Ecto neural progenitor cell (in vitro differentiated cells): Measurements from ENCODE around the gene TP53TG3B.
"Not testable (repeated sequence)": the region's sequence is repeated elsewhere in the genome, so short reads cannot be mapped to it uniquely, and the experiment has no call there.

Experiments used
- DNase-seq: peaks from one replicate; pipeline ENCODE4 v3.0.0-alpha.2; 2018; ENCODE audit warnings: low spot score

Gene TP53TG3B

GRCh38 chr16:33360541-33360940 is at the start of gene TP53TG3B:
TP53TG3B (plus strand) TSS chr16:33360841; CDS start chr16:33360909, 68 bp downstream.
- not testable (repeated sequence) for DNase-seq

GRCh38 chr16:33336226-33337012 is 24.2 kb upstream of the TP53TG3B start:
- DNase-seq = peak; percentile 56

- DNase-seq = peak; percentile 52
Observed at GRCh38 chr16:33337627-33338542, 22.8 kb upstream of the TP53TG3B start.

- DNase-seq = not testable (repeated sequence)
Observed at GRCh38 chr16:33338543-33338951, 22.1 kb upstream of the TP53TG3B start.

GRCh38 chr16:33339093-33340061 is 21.3 kb upstream of the TP53TG3B start:
- peak; percentile 58 for DNase-seq
